Stimulated activated CD8-positive, alpha-beta memory T cell treated with anti-CD3 and anti-CD28 coated beads, Interleukin-2, amount 100 ng/mL, for 48 hours (primary cell): ENCODE data around the gene RINT1.

Experiments
- DNase-seq, 2 donors: peaks; one replicate each; pipeline ENCODE4 v3.0.0-alpha.2; 2020; ENCODE audit warnings: low read depth in 2 of 2

The RINT1 gene

GRCh38 chr7:105532709-105533460, 884 bp downstream of the RINT1 start:
- DNase-seq, result no peak

- DNase-seq, result no peak
Observed at GRCh38 chr7:105538339-105538738, 6.3 kb downstream of the RINT1 start.

GRCh38 chr7:105559926-105560325, 27.9 kb downstream of the RINT1 start:
- no peak for DNase-seq

GRCh38 chr7:105565190-105565589, 33.2 kb downstream of the RINT1 start:
- no peak for DNase-seq

- DNase-seq, result no peak
Observed at GRCh38 chr7:105567024-105567423, 35.0 kb downstream of the RINT1 start.

- DNase-seq, result no peak
Observed at GRCh38 chr7:105567821-105568220, 35.8 kb downstream of the RINT1 start.

- DNase-seq, result no peak
Observed at GRCh38 chr7:105571891-105572290, 39.9 kb downstream of the RINT1 start.

- no peak for DNase-seq
Observed at GRCh38 chr7:105577251-105577650, 45.2 kb downstream of the RINT1 start.

- DNase-seq, result no peak
Observed at GRCh38 chr7:105578496-105578895, 46.5 kb downstream of the RINT1 start.

GRCh38 chr7:105580022-105580740, 48.2 kb downstream of the RINT1 start:
- DNase-seq, result no peak

- DNase-seq, result peak; percentile 42 to 44
Observed at GRCh38 chr7:105581066-105581811, 49.2 kb downstream of the RINT1 start, which contains the start of gene EFCAB10. TSS of gene EFCAB10 (minus strand) at chr7:105581493. CDS start at chr7:105581463, 30 bp downstream.

GRCh38 chr7:105583061-105583460, 51.1 kb downstream of the RINT1 start:
- DNase-seq, result no peak

GRCh38 chr7:105584165-105584564, 52.2 kb downstream of the RINT1 start:
- DNase-seq, result no peak

- no peak for DNase-seq
Observed at GRCh38 chr7:105585850-105586500, 54.0 kb downstream of the RINT1 start.

GRCh38 chr7:105587909-105588635, 56.1 kb downstream of the RINT1 start:
- peak in 1 of 2 donors; percentile 11 for DNase-seq

- DNase-seq, result peak; percentile 7 to 36
Observed at GRCh38 chr7:105589356-105590077, 57.5 kb downstream of the RINT1 start.

GRCh38 chr7:105590793-105591192, 58.8 kb downstream of the RINT1 start:
- DNase-seq, result no peak

- no peak for DNase-seq
Observed at GRCh38 chr7:105591522-105591921, 59.5 kb downstream of the RINT1 start.

GRCh38 chr7:105594034-105594433, 62.0 kb downstream of the RINT1 start:
- no peak for DNase-seq

GRCh38 chr7:105596866-105597265, 64.9 kb downstream of the RINT1 start:
- DNase-seq, result no peak
